Measurements from ENCODE around the gene PROX2. TPM values are rescaled to one million over a fixed set of nuclear protein-coding genes. Genes with fewer than 3 reads are reported as not detected.

The PROX2 gene
- polyA plus RNA-seq, 1 donor (not counting 4 experiments of a cell fraction or from before 2014, with no cell fraction given): not detected

GRCh38 chr14:74906925-74907521 lies 31.1 kb upstream of the PROX2 start:
- Histone ChIP-seq H3K9me3 (ENCODE audit: control insufficient read depth, low read depth, low read length) (no peaks in the 10 kb centered on the region), H3K4me3 (ENCODE audit: control insufficient read depth in 2 of 3, extremely low read depth in 1 of 3, insufficient read depth in 2 of 3, low read depth in 1 of 3, low read length in 3 of 3) (no peak overlapping the region), H3K9ac (ENCODE audit: control insufficient read depth, extremely low read depth, insufficient read depth, low read length) (no peak overlapping the region), H3K27ac (ENCODE audit: control insufficient read depth, insufficient read depth, low read length) (no peak overlapping the region), H4K20me1 (ENCODE audit: control insufficient read depth, extremely low read depth, insufficient read depth, low read length) (no peaks in the 10 kb centered on the region), H3K79me2 (ENCODE audit: control insufficient read depth, insufficient read depth, low read length) (no peaks in the 10 kb centered on the region), H3K36me3 (ENCODE audit: control insufficient read depth in 2 of 2, extremely low read depth in 1 of 2, insufficient read depth in 2 of 2, low read length in 2 of 2) (peaks cover 13 to 27% of the 10 kb centered on the region in 2 experiments), H3K4me2 (ENCODE audit: control insufficient read depth, extremely low read depth, insufficient read depth, low read depth, low read length) (no peak overlapping the region), H2AFZ (ENCODE audit: control insufficient read depth, low read length) (no peak overlapping the region), H3K27me3 (ENCODE audit: control insufficient read depth, extremely low read depth, insufficient read depth, low read length) (no peaks in the 10 kb centered on the region), H3K4me1 (ENCODE audit: control insufficient read depth, extremely low read depth, insufficient read depth, low read length) (peaks cover 6% of the 10 kb centered on the region), H3K9me1 (ENCODE audit: control insufficient read depth, extremely low read depth, insufficient read depth, low read length) (no peaks in the 10 kb centered on the region)
- dilution Hi-C loops (cut with MboI; ENCODE audit: extremely low pct_ligation_motif_present, low sequenced_read_pairs): no loop called here
- FAIRE-seq: no peak
- DNase-seq (ENCODE audit: low read depth, low spot score): no peak
- peak; percentile 25 to 68 (median 45) for TF ChIP-seq CTCF (optimal IDR thresholded peaks at IDR 0.05 in 1 of 3, IDR thresholded peaks at IDR 0.05 in 1 of 3, conservative IDR thresholded peaks at IDR 0.05 in 1 of 3; ENCODE audit: extremely low read depth in 1 of 3, insufficient read depth in 2 of 3, low read length in 3 of 3)
- no peak for TF ChIP-seq EZH2 (IDR thresholded peaks at IDR 0.05; ENCODE audit: low read length)

- Histone ChIP-seq H3K27ac (ENCODE audit: control insufficient read depth, insufficient read depth, low read length) (no peak overlapping the region), H2AFZ (ENCODE audit: control insufficient read depth, low read length) (no peak overlapping the region), H4K20me1 (ENCODE audit: control insufficient read depth, extremely low read depth, insufficient read depth, low read length) (no peaks in the 10 kb centered on the region), H3K9me1 (ENCODE audit: control insufficient read depth, extremely low read depth, insufficient read depth, low read length) (no peaks in the 10 kb centered on the region), H3K9ac (ENCODE audit: control insufficient read depth, extremely low read depth, insufficient read depth, low read length) (no peak overlapping the region), H3K27me3 (ENCODE audit: control insufficient read depth, extremely low read depth, insufficient read depth, low read length) (no peaks in the 10 kb centered on the region), H3K4me1 (ENCODE audit: control insufficient read depth, extremely low read depth, insufficient read depth, low read length) (no peaks in the 10 kb centered on the region), H3K4me2 (ENCODE audit: control insufficient read depth, extremely low read depth, insufficient read depth, low read depth, low read length) (no peak overlapping the region), H3K36me3 (ENCODE audit: control insufficient read depth in 2 of 2, extremely low read depth in 1 of 2, insufficient read depth in 2 of 2, low read length in 2 of 2) (peaks cover 16 to 40% of the 10 kb centered on the region in 2 experiments), H3K9me3 (ENCODE audit: control insufficient read depth, low read depth, low read length) (no peaks in the 10 kb centered on the region), H3K79me2 (ENCODE audit: control insufficient read depth, insufficient read depth, low read length) (no peaks in the 10 kb centered on the region), H3K4me3 (ENCODE audit: control insufficient read depth in 2 of 3, extremely low read depth in 1 of 3, insufficient read depth in 2 of 3, low read depth in 1 of 3, low read length in 3 of 3) (no peak overlapping the region)
- DNase-seq (ENCODE audit: low read depth, low spot score) (no peak), FAIRE-seq (peak; percentile 77)
- dilution Hi-C loops (cut with MboI; ENCODE audit: extremely low pct_ligation_motif_present, low sequenced_read_pairs): no loop called here
- TF ChIP-seq EZH2 (IDR thresholded peaks at IDR 0.05; ENCODE audit: low read length) (no peak), CTCF (optimal IDR thresholded peaks at IDR 0.05 in 1 of 3, IDR thresholded peaks at IDR 0.05 in 1 of 3, conservative IDR thresholded peaks at IDR 0.05 in 1 of 3; ENCODE audit: extremely low read depth in 1 of 3, insufficient read depth in 2 of 3, low read length in 3 of 3) (peak; percentile 86 to 99 (median 95))
These were observed 29.7 kb upstream of the PROX2 start for GRCh38 chr14:74905595-74906142.
